GM12874 (cell line): ENCODE results near the gene RHNO1.

Experiments used
- CTCF ChIP-seq: IDR thresholded peaks from 2 replicates; pipeline ENCODE4 v1.5.1; 2011; ENCODE audit warnings: low read depth, mild to moderate bottlenecking, control low read depth, low read length, moderate library complexity; ENCODE audit not compliant: insufficient read depth

RHNO1 gene

DNA sequence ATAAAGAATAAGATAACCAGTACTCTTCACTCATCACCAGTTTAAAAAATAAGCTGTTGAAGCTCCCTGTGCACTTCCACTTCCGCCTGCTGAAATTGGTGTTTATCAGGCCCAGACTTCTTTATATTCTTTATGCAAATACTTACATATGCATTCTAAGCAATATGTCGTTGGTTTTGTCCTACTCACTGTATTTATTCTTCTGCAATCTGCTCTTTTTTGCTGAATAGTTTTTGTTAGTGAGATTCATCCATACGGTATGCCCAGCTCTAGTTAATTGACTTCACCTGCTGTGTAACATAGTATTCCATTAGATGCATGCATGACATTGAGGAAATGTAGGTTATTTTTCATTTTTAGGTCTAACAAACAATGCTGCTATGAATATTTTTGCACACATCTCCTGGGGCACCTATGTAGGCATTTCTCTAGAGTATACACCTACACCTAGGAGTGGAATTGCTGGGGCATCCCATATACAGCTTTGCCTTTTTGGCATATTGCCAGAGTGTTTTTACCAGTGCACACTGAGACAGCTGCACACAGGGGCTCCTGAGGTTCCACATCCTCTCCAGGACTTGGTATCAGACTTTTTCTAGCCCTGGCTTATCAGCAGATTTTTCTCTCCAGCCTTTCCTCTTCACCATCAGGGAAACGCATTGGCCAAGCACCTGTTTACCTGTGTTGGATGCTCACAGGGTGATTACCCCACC lies 41.2 kb upstream of the RHNO1 start:
- no peak for TF ChIP-seq CTCF

- TF ChIP-seq CTCF: no peak
Measured at GRCh38 chr12:2836574-2836973, 40.4 kb upstream of the RHNO1 start.

DNA sequence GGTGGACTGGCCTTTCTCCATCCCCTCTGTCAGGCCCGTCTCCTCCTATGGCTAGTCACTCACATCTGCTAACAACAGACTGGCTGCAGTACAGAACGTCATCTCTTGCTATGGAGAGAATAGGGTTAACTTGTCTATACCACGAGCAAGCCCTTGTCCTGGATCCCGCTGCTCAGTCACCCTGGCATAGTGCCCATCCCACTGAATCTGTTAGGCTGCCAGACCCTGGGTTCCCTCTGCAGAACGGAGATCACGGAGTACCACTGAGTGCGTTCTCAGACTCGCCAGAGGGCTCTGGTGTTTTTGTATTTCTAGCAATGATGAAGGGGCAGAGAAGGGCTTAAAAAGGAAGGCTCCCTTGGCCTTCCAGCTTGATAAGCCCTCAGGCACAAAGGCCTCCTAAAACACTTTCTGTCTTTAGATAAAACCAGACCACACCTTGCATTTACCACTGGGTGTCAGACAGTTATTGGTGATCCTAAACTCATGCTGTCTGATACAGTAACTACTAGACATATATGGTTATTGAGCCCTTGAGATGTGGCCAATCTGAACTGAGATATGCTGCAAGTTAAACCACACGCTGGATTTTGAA lies 35.9 kb upstream of the RHNO1 start:
- TF ChIP-seq CTCF: no peak

GRCh38 chr12:2842948-2843347 lies 34.1 kb upstream of the RHNO1 start:
- TF ChIP-seq CTCF: no peak

DNA sequence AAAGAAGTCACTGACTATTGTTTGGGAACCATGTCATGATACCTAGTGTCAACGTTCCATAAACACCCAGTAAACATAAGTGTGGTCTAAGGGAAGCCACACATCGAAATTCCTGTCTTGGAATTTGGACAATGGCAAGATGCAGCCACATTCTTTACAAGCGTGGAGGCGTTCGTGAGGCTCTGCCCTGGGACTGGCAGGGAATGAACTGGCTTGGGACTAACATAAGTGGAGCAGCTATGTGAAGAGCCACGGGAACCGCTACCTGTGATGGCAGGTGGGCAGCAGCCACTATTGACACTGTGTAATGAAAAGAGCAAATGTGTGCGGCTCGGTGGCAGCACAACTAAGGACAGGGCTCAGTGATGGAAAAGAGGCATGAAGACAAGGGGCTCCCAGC lies 32.2 kb upstream of the RHNO1 start:
- TF ChIP-seq CTCF: no peak

DNA sequence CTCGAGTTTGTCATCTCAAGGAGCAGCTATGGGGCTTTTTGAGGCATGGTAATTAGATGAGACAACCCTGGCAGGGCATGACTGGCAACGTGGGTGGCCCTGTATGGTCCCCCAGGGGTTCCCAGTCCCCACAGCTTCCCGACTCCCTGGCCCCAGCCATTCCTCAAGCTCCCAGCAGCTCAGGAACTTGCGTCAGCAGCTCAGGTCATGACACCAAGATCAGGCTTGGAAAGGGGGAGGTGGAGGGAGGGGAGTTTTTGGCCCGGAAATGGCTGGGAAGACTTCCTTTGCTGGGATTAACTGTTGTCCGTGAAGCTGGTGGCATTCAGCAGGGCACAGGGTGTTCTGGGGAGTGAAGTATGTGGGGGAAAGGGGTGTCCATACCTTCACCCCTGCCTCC lies 31.7 kb upstream of the RHNO1 start:
- TF ChIP-seq CTCF: no peak

- no peak for TF ChIP-seq CTCF
Measured at GRCh38 chr12:2851931-2852330, 25.1 kb upstream of the RHNO1 start.
